IMR-90 (cell line): ENCODE data around the gene ATP8B4. TPM values are rescaled to one million over a fixed set of nuclear protein-coding genes. Genes with fewer than 3 reads are reported as not detected.
A peak's percentile ranks its signal among the peaks of the same experiment; 100 is the strongest.

Experiments
- ATAC-seq: fragments of 200-7000 bp; cut with Tn5 transposase; 2 replicates; pipeline ENCODE4 v1.9.1; 2020; ENCODE audit warnings: low read depth, mild to moderate bottlenecking, moderate library complexity
- BruUV-seq: library from RNA; stranded (reverse); fragments of 400-500 nt; replicated peaks from 2 replicates; lab custom pipeline; 2021; lab: Mats Ljungman, UMichigan
- CTCF ChIA-PET: fragments of 300-600 bp; formaldehyde crosslinking; extraction: SDS; loops from one replicate; lab custom pipeline; 2021; ENCODE audit warnings: antibody characterized with exemption; lab: Yijun Ruan, JAX
- POLR2A ChIA-PET: fragments of 300-600 bp; sonication (Branson Sonifier 250); formaldehyde crosslinking; loops from one replicate; lab custom pipeline; 2022; ENCODE audit warnings: antibody characterized with exemption; ENCODE audit not compliant: unreplicated experiment; lab: Charles Lee
- DNase-seq: peaks from one replicate; pipeline ENCODE4 v3.0.0; 2013
- H2AFZ ChIP-seq: replicated peaks from 2 replicates; pipeline ENCODE3; 2013; ENCODE audit warnings: low read length, mild to moderate bottlenecking; ENCODE audit not compliant: poor library complexity
- H2AK5ac ChIP-seq: 2 replicates; pipeline ENCODE4 v1.6.1; 2013; ENCODE audit warnings: low read depth, low read length, inconsistent platforms
- H2AK9ac ChIP-seq: replicated peaks from 2 replicates; pipeline ENCODE3; 2013; ENCODE audit warnings: mild to moderate bottlenecking, low read depth, low read length, moderate library complexity; ENCODE audit not compliant: poor library complexity
- H2BK120ac ChIP-seq: 2 replicates; pipeline ENCODE4 v1.6.1; 2013; ENCODE audit warnings: low read depth, low read length, inconsistent platforms
- H2BK15ac ChIP-seq: 3 replicates; pipeline ENCODE4 v1.6.1; 2013; ENCODE audit warnings: low read depth, low read length, inconsistent platforms
- H2BK20ac ChIP-seq: 2 replicates; pipeline ENCODE4 v1.6.1; 2013; ENCODE audit warnings: low read depth, mild to moderate bottlenecking, inconsistent platforms, low read length, moderate library complexity
- H2BK5ac ChIP-seq: 2 replicates; pipeline ENCODE4 v1.6.1; 2013; ENCODE audit warnings: mild to moderate bottlenecking, low read depth, low read length, inconsistent platforms; ENCODE audit not compliant: poor library complexity, severe bottlenecking
- H3K14ac ChIP-seq: replicated peaks from 2 replicates; pipeline ENCODE4 v1.6.1; 2013; ENCODE audit warnings: low read depth, low read length, inconsistent platforms
- H3K18ac ChIP-seq: 2 replicates; pipeline ENCODE4 v1.6.1; 2013; ENCODE audit warnings: low read depth, low read length, control low read depth
- H3K23ac ChIP-seq: 2 replicates; pipeline ENCODE4 v1.6.1; 2013; ENCODE audit warnings: low read depth, low read length, inconsistent platforms
- H3K27ac ChIP-seq: 2 replicates; pipeline ENCODE4 v1.5.1; 2013; ENCODE audit warnings: mild to moderate bottlenecking, control low read depth, low read length; ENCODE audit not compliant: insufficient read depth
- H3K27me3 ChIP-seq: 2 replicates; pipeline ENCODE4 v1.6.1; 2013; ENCODE audit warnings: low read length; ENCODE audit not compliant: control insufficient read depth, insufficient read depth
- H3K36me3 ChIP-seq: 2 replicates; pipeline ENCODE4 v1.6.1; 2013; ENCODE audit warnings: low read length, mixed read lengths; ENCODE audit not compliant: control insufficient read depth, insufficient read depth
- H3K4ac ChIP-seq: 2 replicates; pipeline ENCODE4 v1.6.1; 2013; ENCODE audit warnings: low read depth, low read length, inconsistent platforms
- H3K4me1 ChIP-seq: 2 replicates; pipeline ENCODE4 v1.6.1; 2013; ENCODE audit warnings: low read length, mixed read lengths; ENCODE audit not compliant: control insufficient read depth, insufficient read depth
- H3K4me2 ChIP-seq: 2 replicates; pipeline ENCODE4 v1.6.1; 2013; ENCODE audit warnings: low read depth, mild to moderate bottlenecking, control low read depth, low read length, moderate library complexity
- H3K4me3 ChIP-seq: 2 replicates; pipeline ENCODE4 v1.5.1; 2013; ENCODE audit warnings: low read depth, mild to moderate bottlenecking, control low read depth, low read length, moderate library complexity; ENCODE audit not compliant: insufficient read depth
- H3K56ac ChIP-seq: 2 replicates; pipeline ENCODE4 v1.6.1; 2013; ENCODE audit warnings: low read length, inconsistent platforms; ENCODE audit not compliant: insufficient read depth; ENCODE audit errors: extremely low read depth
- H3K79me1 ChIP-seq, 2 experiments: 2 replicates each; pipeline ENCODE4 v1.6.1; 2013; ENCODE audit warnings: low read length in 2 of 2, inconsistent platforms in 1 of 2, low read depth in 1 of 2
- H3K9ac ChIP-seq: 2 replicates; pipeline ENCODE4 v1.6.1; 2013; ENCODE audit warnings: low read depth, low read length, control low read depth
- H3K9me1 ChIP-seq: 2 replicates; pipeline ENCODE4 v1.6.1; 2013; ENCODE audit warnings: low read length, inconsistent platforms; ENCODE audit not compliant: insufficient read depth
- H3K9me3 ChIP-seq: 2 replicates; pipeline ENCODE4 v1.6.1; 2013; ENCODE audit warnings: low read length; ENCODE audit not compliant: control insufficient read depth, insufficient read depth
- H4K20me1 ChIP-seq: 2 replicates; pipeline ENCODE4 v1.6.1; 2013; ENCODE audit warnings: low read length, inconsistent platforms; ENCODE audit not compliant: insufficient read depth
- H4K5ac ChIP-seq: 2 replicates; pipeline ENCODE4 v1.6.1; 2013; ENCODE audit warnings: mild to moderate bottlenecking, low read depth, low read length, control low read depth
- H4K8ac ChIP-seq, 2 experiments: 2 replicates each; pipeline ENCODE4 v1.6.1; 2013; ENCODE audit warnings: low read depth in 2 of 2, low read length in 2 of 2, control low read depth in 1 of 2, inconsistent platforms in 1 of 2
- H4K91ac ChIP-seq: 2 replicates; pipeline ENCODE4 v1.6.1; 2013; ENCODE audit warnings: low read depth, low read length, inconsistent platforms; ENCODE audit not compliant: insufficient read depth
- CEBPB ChIP-seq: IDR thresholded peaks from 2 replicates; pipeline ENCODE4 v1.6.1; 2012; ENCODE audit warnings: low read depth, low read length, improper control_type of control experiment
- FOS ChIP-seq: fragments of 150-350 bp; IDR thresholded peaks from 2 replicates; pipeline ENCODE4 v1.6.1; 2016; ENCODE audit warnings: low read depth, low read length
- RCOR1 ChIP-seq: IDR thresholded peaks from 2 replicates; pipeline ENCODE4 v1.6.1; 2012; ENCODE audit warnings: mild to moderate bottlenecking, low read length, improper control_type of control experiment; ENCODE audit not compliant: insufficient replicate concordance
- RFX5 ChIP-seq: IDR thresholded peaks from 2 replicates; pipeline ENCODE4 v1.8.0; 2012; ENCODE audit warnings: low read depth, mild to moderate bottlenecking, low read length, moderate library complexity
- SMC3 ChIP-seq: fragments of 150-350 bp; IDR thresholded peaks from 2 replicates; pipeline ENCODE4 v1.6.1; 2016; ENCODE audit warnings: low read depth, mild to moderate bottlenecking, antibody characterized with exemption, low read length, moderate library complexity
- WGBS, 2 experiments: methylation state at CpG; one replicate each; pipeline versions ENCODE4 v1.1.5 to v1.1.7; 2013; ENCODE audit warnings: missing lambda C conversion rate in 2 of 2; ENCODE audit not compliant: insufficient read length in 1 of 2; ENCODE audit errors: extremely low coverage in 2 of 2; 5-methylcytosine and 5-hydroxymethylcytosine counted together
- dilution Hi-C: fragments of 300-500 bp; cut with HindIII; formaldehyde crosslinking; loops from one replicate; pipeline ENCODE4 v1.14.3; 2018; ENCODE audit warnings: low sequenced_read_pairs; ENCODE audit not compliant: unreplicated experiment
- in situ Hi-C: fragments of 300-500 bp; cut with MboI; formaldehyde crosslinking; loops from 3 replicates; pipeline ENCODE4 v1.14.3; 2019; ENCODE audit warnings: low sequenced_read_pairs, inconsistent platforms, mixed read lengths
- intact Hi-C: fragments of 100-400 bp; cut with micrococcal nuclease; formaldehyde crosslinking; loops from 2 replicates; pipeline ENCODE4 v1.10.0; 2022
- polyA plus RNA-seq, 3 experiments: library from polyadenylated mRNA; depleted of rRNA; stranded (reverse); fragments of >200 nt; gene quantifications; 2 replicates each; pipeline ENCODE4 v1.2.3, GENCODE V29; 2012; ENCODE audit warnings: low replicate concordance in 1 of 3
- total RNA-seq: library from RNA; depleted of rRNA; stranded (reverse); fragments of >200 nt; gene quantifications from 2 replicates; pipeline ENCODE4 v1.2.3, GENCODE V29; 2012
- TF ChIP-seq, protein P1 (sequence below): fragments of 150-350 bp; IDR thresholded peaks from 2 replicates; pipeline ENCODE4 v1.6.1; 2016; ENCODE audit warnings: low read depth, mild to moderate bottlenecking, low read length, moderate library complexity, borderline replicate concordance

The ATP8B4 gene
- total and polyA plus RNA-seq, 2 of the 4 experiments (the other 2 are of a cell fraction): 0.12 to 0.54 TPM

DNA sequence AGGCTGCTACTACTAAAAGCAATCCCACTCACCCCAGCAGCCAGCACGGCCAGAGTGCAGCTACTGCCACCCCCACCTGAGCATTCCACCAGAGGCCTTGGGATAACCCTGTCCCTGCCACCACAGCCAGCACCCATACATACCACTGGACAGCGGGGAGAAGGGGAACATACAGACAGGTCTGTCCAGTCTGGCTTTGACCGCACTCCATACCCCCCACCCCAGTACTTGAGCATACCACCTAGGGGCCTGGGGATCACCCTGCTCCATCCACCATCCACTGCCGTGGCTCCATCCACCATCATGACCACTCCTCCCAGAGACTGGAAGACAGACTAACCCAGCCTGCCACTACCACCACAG, 210.1 kb downstream of the ATP8B4 start:
- Histone ChIP-seq H3K4me3 (no peak overlapping the region), H3K36me3 (no peaks in the 10 kb centered on the region), H3K18ac (no peak overlapping the region; the same call in 1 of the 2 replicates), H4K20me1 (no peaks in the 10 kb centered on the region), H4K8ac (no peak overlapping the region), H4K5ac (no peak overlapping the region; the same call in 1 of the 2 replicates), H3K14ac (no peak overlapping the region), H2BK5ac (no peak overlapping the region), H3K23ac (no peak overlapping the region), H2BK20ac (no peak overlapping the region), H2BK15ac (no peak overlapping the region; the same call in 2 of the 3 replicates), H3K27ac (no peak overlapping the region), H3K79me1 (no peaks in the 10 kb centered on the region), H3K27me3 (no peaks in the 10 kb centered on the region), H4K91ac (no peak overlapping the region), H3K4me1 (peaks cover 3% of the 10 kb centered on the region), H2AK9ac (no peak overlapping the region), H3K9me1 (peaks cover 2% of the 10 kb centered on the region), H3K9ac (no peak overlapping the region), H3K4ac (no peak overlapping the region), H2AK5ac (0 out of 2 replicates have a peak overlapping the region, but pooled peaks have one; percentile 15), H2AFZ (peak overlapping the region; percentile 54), H3K9me3 (peaks cover 2% of the 10 kb centered on the region; the same call in 1 of the 2 replicates), H2BK120ac (no peak overlapping the region), H3K4me2 (no peak overlapping the region), H3K56ac (no peak overlapping the region)
- DNase-seq (no peak), ATAC-seq (no peak)
- no peak for TF ChIP-seq CEBPB
- TF ChIP-seq, protein P1, sequence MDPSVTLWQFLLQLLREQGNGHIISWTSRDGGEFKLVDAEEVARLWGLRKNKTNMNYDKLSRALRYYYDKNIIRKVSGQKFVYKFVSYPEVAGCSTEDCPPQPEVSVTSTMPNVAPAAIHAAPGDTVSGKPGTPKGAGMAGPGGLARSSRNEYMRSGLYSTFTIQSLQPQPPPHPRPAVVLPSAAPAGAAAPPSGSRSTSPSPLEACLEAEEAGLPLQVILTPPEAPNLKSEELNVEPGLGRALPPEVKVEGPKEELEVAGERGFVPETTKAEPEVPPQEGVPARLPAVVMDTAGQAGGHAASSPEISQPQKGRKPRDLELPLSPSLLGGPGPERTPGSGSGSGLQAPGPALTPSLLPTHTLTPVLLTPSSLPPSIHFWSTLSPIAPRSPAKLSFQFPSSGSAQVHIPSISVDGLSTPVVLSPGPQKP: no peak
- no peak for TF ChIP-seq RFX5
- no peak for TF ChIP-seq SMC3
- TF ChIP-seq FOS: no peak
- TF ChIP-seq RCOR1: no peak
- BruUV-seq: no TSS peak
- in situ Hi-C loops: loop anchor here (25.0 kb wide), 1 partner anchor 672 kb away; no protein-coding TSS in a partner anchor
- ChIA-PET CTCF (no interaction called here), POLR2A (no interaction called here)
- 88% methylated on average over 3 of the region's 4 CpGs; no CpG with 5 or more reads in 1 of the 2 experiments for WGBS, 2 experiments
- dilution Hi-C loops: no loop called here
- intact Hi-C loops: no loop called here
